Embryonic facial prominence (tissue), 1 donor: ENCODE measurements around the gene SMCO4.
"Not testable (repeated sequence)": the region's sequence is repeated elsewhere in the genome, so short reads cannot be mapped to it uniquely, and the experiment has no call there.

Experiments used
- DNase-seq: peaks from one replicate; pipeline ENCODE4 v3.0.0-alpha.2; 2016; ENCODE audit errors: extremely low spot score

The SMCO4 gene

GRCh38 chr11:93560199-93560932 lies 17.2 kb upstream of the SMCO4 start:
- DNase-seq: no peak

- no peak for DNase-seq
Measured at GRCh38 chr11:93559681-93560080, 16.5 kb upstream of the SMCO4 start.

GRCh38 chr11:93552874-93553273 lies 9.7 kb upstream of the SMCO4 start:
- DNase-seq: no peak

DNA sequence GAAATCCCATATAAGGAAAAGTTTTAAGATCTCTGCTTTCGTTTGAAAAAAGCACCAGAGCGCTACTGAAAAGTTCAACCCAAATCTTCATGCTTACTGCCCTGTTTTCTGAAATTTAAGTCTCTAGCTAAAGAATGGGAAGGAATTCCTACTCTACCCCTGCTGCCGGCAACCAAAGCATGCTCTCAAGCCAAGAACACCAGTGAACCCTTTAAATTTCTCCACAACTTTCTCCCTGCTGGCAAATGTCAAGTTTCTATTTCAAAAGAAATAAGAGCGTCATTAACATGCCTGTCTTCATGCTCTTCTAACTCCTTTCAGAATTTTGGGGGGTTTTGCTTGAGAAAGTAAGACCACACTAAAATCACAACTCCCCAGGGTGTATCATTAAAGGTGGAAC lies 6.8 kb upstream of the SMCO4 start:
- DNase-seq: no peak

DNA sequence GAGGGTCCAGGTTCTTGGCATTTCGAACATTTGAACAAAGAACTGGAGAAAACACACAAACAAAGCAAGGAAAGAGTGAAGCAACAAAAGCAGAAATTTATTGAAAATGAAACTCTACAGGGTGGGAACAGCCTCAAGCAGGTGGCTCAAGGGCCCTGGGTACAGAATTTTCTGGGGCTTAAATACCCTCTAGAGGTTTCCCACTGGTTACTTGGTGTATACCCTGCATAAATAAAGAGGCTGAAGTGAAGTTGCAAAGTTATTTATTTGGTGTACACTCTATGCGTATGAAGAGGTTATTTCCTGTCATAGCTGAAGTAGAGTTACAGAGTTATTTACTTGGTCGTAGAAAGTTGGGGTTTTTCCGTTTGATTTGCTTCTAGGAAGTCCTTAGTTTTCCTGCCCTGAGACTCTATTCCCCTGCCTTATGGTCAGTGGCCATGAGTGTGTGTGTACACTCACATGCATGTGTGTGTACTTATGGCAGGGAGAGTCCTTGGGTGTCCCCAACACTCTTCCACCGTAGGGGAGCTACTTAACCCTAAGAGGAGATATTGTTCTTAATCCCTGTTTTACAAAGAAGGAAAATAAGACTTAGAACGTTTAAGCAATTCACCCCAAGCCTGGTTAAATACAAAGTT lies 5.6 kb upstream of the SMCO4 start:
- DNase-seq: no peak

- no peak for DNase-seq
Measured at GRCh38 chr11:93547773-93548172, 4.6 kb upstream of the SMCO4 start.

- no peak for DNase-seq
Measured at GRCh38 chr11:93547028-93547427, 3.8 kb upstream of the SMCO4 start.

DNA sequence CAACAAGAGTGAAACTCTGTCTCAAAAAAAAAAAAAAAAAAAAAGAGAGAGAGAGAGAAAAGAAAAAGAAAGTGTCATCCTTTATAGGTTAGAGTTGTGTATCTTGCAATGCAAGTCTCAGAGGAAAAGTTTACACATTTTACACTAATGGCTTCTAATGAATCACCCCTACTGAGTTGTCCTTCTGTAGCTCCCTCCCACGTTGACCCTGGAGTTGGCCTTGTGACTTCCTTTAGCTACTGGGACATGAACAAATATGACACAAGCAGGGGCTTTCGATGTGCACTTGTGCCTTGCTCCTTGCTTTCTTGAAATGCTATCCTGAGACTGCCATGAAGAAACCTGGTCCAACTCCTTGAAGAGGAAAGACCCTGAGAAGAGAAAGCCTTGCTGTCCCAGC lies 2.4 kb upstream of the SMCO4 start:
- no peak for DNase-seq

DNA sequence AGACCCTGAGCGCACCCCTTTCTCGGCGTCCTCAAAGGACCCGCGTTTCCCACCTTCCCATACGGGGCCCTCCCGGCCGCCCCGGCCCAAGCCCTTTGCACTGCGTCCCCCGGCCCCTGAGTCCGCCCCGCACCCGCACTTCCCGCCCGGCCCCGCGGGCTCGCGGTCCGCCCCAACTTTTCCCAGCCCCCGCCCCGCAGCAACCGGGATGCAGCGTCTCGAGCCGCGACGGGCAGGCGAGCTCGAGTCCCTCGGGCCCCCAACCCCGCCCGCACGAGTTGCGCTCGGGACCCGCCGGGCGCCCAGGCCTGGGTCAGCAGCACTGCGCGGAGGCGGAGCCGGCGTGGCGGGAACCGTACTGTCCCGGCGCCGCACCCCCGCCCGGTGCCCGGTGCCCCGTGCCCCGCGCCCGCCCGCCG lies 371 bp downstream of the SMCO4 start:
- peak; percentile 59 for DNase-seq

DNA sequence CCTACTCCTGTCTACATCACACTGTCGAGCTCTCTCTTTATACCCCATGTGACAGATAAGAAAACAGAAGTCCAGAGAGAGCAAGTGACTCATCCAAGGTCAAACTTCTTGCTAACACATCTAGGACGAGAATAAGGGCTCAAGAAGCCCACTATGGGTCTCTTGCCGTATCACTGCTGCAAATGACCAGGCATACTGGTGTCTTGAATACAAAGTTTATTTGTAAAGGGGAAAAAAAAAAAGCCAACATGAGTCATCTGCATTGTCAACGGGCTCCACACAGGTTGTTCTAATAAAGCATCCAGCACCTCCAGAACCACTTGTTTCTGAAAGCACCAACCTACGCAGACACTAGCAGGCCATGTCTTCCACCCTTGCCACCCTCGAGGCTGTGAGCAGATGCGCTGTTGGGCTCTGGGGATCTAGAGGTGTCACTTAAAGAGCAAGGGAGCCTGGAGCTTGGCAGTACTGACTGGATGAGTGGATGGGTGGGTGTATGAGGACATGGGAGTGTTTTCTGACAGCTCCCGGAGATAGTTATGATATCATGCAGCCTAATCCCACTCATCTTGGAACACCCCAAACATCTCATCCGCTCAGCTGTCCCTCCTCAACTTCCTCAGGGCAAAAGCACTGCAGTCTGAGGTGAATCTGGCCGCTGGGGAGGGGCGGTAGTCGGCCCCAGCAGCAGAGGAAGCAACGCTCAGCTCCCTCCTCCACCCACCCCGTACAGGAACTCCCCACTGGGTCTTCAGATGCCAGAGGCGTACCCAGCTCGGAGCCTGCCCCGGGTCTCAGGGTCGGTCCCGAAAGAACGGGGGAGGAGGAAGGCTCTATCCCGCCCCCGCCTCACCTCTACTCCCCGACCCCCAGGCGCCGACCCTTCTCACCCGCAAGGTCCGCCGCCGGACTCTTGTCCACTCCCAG lies 1.0 kb downstream of the SMCO4 start:
- no peak for DNase-seq

DNA sequence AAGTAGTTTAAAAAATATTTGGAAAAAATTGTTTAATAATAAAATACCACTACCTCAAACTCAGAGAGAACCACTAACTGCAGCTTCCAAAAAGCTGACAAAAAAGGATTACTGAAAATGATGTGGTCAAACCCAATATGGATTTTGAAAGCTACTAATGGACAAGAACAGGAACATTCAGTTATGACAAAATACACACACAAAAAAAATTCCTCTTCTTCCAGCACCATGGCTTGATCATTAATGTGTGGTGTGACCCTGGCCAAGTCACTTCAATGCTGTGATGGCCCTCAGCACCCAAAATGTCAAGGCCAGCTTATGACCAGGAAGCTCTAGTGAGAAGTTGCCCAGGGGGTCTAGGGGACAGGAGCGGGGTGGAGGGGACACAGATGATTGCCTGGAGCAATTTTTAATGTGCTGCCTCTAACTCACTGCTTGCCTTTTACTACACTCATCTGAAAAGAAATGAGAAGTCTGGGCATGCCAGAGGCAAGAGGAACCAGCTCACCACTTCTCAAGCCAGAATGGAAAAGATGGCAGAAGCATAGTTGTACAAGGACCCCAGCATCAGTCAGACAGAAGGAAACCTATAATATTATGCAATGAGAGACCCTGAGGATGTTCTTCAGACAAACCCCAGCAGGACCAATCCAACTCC lies 2.2 kb downstream of the SMCO4 start:
- DNase-seq: no peak

- no peak for DNase-seq
Measured at GRCh38 chr11:93540337-93540736, 2.9 kb downstream of the SMCO4 start.

DNA sequence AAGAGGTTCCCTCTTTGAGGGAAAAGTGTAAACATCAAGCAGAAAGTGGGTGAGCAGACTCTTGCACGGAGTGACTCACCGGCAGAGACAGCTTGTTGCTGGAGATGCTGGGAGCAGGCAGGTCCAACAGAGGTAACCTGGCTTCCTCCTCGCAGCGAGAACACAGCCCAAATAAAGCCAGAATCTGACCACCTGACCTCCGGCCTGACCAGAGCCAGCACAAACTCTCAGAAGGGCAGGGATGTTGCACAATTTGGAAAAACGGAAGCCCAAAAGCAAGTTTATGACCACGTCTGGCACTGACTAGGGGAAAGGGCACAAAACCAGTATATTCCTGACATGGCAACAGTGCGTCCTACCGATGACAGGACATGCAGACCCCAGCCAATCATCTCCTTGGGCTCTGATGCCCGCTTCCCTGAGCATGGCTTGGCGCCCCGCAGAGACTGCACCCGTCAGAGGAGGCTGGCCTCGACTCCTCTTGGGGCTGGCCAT lies 5.4 kb downstream of the SMCO4 start:
- DNase-seq: no peak

GRCh38 chr11:93537049-93537448 lies 6.1 kb downstream of the SMCO4 start:
- DNase-seq: no peak

- no peak for DNase-seq
Measured at GRCh38 chr11:93536101-93536861, 6.9 kb downstream of the SMCO4 start.

DNA sequence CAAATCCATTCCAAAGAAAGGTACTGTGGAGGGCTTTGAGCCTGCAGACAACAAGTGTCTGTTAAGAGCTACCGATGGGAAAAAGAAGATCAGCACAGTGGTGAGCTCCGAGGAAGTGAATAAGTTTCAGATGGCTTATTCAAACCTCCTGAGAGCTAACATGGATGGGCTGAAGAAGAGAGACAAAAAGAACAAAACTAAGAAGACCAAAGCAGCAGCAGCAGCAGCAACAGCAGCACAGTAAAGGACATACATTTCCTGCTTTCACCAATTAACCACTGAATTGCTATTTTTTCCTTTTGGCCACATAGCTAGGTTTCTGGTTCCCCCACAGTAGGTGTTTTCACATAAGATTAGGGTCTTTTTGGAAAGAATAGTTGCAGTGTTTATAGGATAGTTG lies 7.6 kb downstream of the SMCO4 start:
- DNase-seq: not testable (repeated sequence)

GRCh38 chr11:93532806-93533205 lies 10.4 kb downstream of the SMCO4 start:
- no peak for DNase-seq

DNA sequence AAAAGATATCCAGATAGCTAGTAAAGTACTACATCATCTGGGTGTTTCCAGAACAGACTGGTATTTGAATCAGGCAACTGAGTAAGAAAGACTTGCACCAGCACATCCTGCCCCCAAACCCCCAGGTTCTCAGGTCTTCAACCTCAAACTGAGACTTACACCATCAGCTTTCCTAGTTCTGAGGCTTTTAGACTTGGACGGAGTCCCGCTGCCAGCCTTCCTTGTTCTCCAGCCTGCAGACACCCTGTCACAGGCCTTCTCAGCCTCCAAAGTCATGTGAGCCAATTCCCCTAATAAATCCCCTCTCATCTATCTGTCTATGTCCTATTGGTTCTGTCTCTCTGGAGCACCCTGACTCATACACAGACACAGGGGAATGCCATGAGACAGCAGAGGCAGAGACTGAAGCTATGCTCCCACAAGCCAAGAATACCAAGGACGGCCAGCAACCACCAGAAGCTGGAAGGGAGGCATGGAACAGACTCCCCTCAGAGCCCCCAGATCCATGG lies 10.9 kb downstream of the SMCO4 start:
- DNase-seq: no peak

GRCh38 chr11:93530468-93530826 lies 12.7 kb downstream of the SMCO4 start:
- no peak for DNase-seq

DNA sequence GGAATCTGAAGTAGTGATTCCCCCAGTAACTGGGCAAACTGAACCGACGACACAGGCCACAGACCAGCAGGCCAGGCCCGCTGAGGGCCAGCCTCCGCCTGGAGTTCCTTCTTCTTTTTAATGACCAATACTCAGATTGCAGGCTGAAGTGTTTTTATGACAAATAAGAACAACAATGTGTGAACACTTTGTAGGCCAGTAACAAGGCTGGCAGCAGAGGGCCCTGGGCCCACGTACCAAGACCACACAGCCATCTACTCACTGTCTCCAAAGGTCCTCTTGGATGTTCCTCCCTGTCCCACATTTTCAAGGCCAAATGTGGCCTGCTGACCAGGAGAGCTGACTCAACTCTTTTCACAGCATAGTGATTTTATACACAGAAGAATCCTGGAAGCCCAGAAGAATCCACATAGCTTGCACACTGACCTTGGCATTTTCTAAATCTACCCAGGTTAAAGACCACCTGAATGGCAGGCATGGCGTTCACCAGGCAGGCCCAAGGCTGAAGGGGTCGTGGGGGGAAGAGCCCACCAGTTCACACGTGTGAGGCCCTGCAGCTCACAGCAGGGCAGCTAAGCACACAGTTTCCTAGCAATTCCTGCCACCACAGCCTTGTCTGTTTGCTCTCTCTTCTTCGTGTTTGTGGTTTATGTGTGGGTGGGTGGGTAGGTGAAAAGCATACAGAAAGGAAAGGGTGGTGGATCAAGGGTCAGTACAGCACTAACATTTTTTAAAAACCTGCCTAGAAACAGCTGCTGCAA lies 13.3 kb downstream of the SMCO4 start:
- no peak for DNase-seq
